Hepatocyte (in vitro differentiated cells): ENCODE results near the gene CSTPP1.
"Not testable (repeated sequence)": the region's sequence is repeated elsewhere in the genome, so short reads cannot be mapped to it uniquely, and the experiment has no call there.

ENCODE experiments used
- EZH2phosphoT487 ChIP-seq: fragments of 200-600 bp; sonication (generic); IDR thresholded peaks from one replicate; pipeline ENCODE4 v1.6.1; 2018; ENCODE audit warnings: antibody characterized with exemption, mild to moderate bottlenecking, low read depth, moderate library complexity; ENCODE audit not compliant: unreplicated experiment, severe bottlenecking
- TF ChIP-seq, protein P1 (sequence below): fragments of 200-600 bp; sonication (generic); IDR thresholded peaks from 2 replicates; pipeline ENCODE4 v1.5.1; 2016; ENCODE audit warnings: antibody characterized with exemption, mild to moderate bottlenecking; ENCODE audit not compliant: poor library complexity

DNA sequence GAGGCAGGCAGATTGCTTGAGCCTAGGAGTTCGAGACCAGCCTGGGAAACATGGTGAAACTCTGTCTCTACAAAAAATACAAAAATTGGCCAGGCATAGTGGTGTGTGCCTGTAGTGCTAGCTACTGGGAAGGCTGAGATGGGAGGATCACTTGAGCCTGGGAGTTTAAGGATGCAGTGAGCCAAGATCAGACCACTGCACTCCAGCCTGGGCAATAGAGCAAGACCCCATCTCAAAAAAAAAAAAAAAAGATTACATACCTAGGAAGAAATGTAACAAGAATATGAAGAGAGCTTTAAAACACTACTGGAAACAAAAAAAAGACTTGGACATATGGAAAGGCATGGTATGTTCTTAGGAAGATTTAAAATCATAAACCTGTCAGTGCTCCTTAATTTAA, 144.2 kb downstream of the CSTPP1 start:
- TF ChIP-seq, protein P1, sequence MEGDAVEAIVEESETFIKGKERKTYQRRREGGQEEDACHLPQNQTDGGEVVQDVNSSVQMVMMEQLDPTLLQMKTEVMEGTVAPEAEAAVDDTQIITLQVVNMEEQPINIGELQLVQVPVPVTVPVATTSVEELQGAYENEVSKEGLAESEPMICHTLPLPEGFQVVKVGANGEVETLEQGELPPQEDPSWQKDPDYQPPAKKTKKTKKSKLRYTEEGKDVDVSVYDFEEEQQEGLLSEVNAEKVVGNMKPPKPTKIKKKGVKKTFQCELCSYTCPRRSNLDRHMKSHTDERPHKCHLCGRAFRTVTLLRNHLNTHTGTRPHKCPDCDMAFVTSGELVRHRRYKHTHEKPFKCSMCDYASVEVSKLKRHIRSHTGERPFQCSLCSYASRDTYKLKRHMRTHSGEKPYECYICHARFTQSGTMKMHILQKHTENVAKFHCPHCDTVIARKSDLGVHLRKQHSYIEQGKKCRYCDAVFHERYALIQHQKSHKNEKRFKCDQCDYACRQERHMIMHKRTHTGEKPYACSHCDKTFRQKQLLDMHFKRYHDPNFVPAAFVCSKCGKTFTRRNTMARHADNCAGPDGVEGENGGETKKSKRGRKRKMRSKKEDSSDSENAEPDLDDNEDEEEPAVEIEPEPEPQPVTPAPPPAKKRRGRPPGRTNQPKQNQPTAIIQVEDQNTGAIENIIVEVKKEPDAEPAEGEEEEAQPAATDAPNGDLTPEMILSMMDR = not testable (repeated sequence)
- TF ChIP-seq EZH2phosphoT487 = not testable (repeated sequence)
